Peyer's patch (tissue), 4 donors: ENCODE results near the gene TP53AIP1.

Source experiments
- CTCF ChIP-seq, 6 experiments: fragments of 450-650 bp in 4 of 6; fragments of 200-600 bp in 2 of 6; sonication (generic) in 1 of 6; IDR thresholded peaks; one replicate each; pipeline ENCODE4 v1.5.1; 2017 to 2019; ENCODE audit warnings: antibody characterized with exemption in 6 of 6, mild to moderate bottlenecking in 3 of 6, moderate library complexity in 1 of 6
- POLR2A ChIP-seq, 2 donors: fragments of 450-650 bp; IDR thresholded peaks; one replicate each; pipeline ENCODE4 v1.5.1; 2017; ENCODE audit warnings: antibody characterized with exemption in 2 of 2, mild to moderate bottlenecking in 2 of 2, moderate library complexity in 2 of 2

- TF ChIP-seq CTCF (IDR thresholded peaks at IDR 0.05) (no peak), POLR2A (IDR thresholded peaks at IDR 0.05) (no peak)
Observed at GRCh38 chr11:128929468-128929867, 13.2 kb downstream of the TP53AIP1 start.
